ENCODE results near the gene RHOBTB1. TPM values are rescaled to one million over a fixed set of nuclear protein-coding genes. Genes with fewer than 3 reads are reported as not detected.

The RHOBTB1 gene
- total RNA-seq, 1 donor from 2014 or later, result 26.4 TPM

DNA sequence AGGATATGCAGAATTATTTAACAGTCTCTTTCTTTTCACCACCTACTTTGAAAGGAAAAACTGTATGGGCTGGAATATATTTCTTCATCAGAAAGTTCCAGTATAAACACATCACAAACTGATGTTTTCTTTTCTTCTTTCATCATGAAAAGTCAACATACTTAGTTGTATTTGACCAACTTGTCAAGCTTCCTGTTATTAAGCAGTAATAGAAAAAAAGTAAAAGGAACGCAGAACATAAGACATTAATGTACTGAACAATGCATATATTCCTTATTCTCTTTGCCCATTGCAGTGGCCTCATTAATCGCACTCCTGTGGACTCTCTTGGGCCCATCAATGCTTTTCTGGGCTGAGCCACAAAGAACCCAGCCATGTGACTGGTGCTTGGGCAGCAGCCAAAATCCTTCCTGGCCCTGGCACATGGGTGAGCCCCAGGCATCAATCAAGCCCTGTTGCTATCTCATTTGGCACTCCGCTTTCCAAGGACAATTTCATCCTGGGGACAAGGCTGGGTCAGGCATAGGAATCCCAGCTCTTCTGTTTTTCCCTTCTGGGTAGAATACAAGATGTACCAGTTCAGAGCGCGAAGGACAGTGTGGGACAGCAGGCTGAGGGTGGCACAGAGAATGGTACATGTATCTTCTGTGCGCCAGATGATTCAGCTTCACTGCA is 42.3 kb downstream of the RHOBTB1 start:
- Mint-ChIP-seq H3K4me1 (ENCODE audit: unreplicated experiment) (peaks cover 21% of the 10 kb centered on the region), H3K4me3 (no peak overlapping the region), H3K27me3 (no peaks in the 10 kb centered on the region), H3K27ac (no peak overlapping the region), H3K36me3 (peaks cover 49% of the 10 kb centered on the region), H3K9me3 (no peaks in the 10 kb centered on the region)
- TF ChIP-seq, protein P1, sequence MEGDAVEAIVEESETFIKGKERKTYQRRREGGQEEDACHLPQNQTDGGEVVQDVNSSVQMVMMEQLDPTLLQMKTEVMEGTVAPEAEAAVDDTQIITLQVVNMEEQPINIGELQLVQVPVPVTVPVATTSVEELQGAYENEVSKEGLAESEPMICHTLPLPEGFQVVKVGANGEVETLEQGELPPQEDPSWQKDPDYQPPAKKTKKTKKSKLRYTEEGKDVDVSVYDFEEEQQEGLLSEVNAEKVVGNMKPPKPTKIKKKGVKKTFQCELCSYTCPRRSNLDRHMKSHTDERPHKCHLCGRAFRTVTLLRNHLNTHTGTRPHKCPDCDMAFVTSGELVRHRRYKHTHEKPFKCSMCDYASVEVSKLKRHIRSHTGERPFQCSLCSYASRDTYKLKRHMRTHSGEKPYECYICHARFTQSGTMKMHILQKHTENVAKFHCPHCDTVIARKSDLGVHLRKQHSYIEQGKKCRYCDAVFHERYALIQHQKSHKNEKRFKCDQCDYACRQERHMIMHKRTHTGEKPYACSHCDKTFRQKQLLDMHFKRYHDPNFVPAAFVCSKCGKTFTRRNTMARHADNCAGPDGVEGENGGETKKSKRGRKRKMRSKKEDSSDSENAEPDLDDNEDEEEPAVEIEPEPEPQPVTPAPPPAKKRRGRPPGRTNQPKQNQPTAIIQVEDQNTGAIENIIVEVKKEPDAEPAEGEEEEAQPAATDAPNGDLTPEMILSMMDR (conservative IDR thresholded peaks at IDR 0.05), result no peak
- no peak for DNase-seq (ENCODE audit: extremely low spot score, unreplicated experiment)

DNA sequence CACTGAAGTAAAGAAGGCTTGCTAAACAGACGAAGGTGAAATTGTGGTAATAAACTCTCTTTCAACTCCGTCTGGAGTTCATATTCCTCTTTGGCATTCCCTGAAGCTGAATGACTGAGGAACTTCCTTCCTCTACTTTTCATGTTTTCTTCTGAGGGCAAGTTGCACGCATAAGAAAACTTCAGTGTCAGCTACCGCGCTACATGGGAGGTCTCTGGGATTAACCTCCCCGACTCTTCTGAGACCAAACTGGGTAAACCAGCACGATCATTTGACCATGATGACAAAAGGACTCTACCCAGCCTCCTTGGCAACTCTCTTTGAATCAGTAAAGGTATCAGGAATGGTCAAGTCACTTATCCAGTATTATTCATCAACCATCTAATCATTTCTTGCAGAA is 44.7 kb downstream of the RHOBTB1 start:
- H3K27ac Mint-ChIP-seq, result no peak overlapping the region
- peaks cover 33% of the 10 kb centered on the region for H3K4me1 Mint-ChIP-seq (ENCODE audit: unreplicated experiment)
- TF ChIP-seq, protein P1 (conservative IDR thresholded peaks at IDR 0.05), result no peak
- H3K4me3 Mint-ChIP-seq, result no peak overlapping the region
- H3K27me3 Mint-ChIP-seq, result no peaks in the 10 kb centered on the region
- no peaks in the 10 kb centered on the region for H3K9me3 Mint-ChIP-seq
- H3K36me3 Mint-ChIP-seq, result peaks cover 30% of the 10 kb centered on the region
- no peak for DNase-seq (ENCODE audit: extremely low spot score, unreplicated experiment)

DNA sequence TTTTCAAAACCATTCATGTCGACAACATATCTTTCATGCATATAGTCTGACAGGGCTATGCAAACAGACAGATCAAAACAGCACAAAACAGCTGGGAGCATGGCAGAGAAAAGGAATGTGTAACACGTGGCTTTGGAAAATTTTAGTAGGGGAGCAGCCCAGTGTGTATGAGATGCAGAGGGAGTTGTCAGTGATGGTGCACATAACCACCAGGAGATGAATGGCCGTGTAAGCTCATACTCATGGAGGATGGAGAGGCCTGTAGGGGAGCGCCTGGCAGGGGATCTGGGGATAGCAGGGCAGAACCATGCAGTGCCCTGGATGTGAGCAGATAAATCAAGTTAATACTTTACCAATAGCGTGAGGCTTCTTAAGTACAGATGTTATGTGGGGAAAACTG is 45.7 kb downstream of the RHOBTB1 start:
- no peak for DNase-seq (ENCODE audit: extremely low spot score, unreplicated experiment)
- peaks cover 42% of the 10 kb centered on the region for H3K4me1 Mint-ChIP-seq (ENCODE audit: unreplicated experiment)
- H3K4me3 Mint-ChIP-seq, result no peak overlapping the region
- TF ChIP-seq, protein P1 (conservative IDR thresholded peaks at IDR 0.05), result no peak
- H3K27ac Mint-ChIP-seq, result no peak overlapping the region
- no peaks in the 10 kb centered on the region for H3K27me3 Mint-ChIP-seq
- H3K9me3 Mint-ChIP-seq, result no peaks in the 10 kb centered on the region
- peaks cover 28% of the 10 kb centered on the region for H3K36me3 Mint-ChIP-seq

DNA sequence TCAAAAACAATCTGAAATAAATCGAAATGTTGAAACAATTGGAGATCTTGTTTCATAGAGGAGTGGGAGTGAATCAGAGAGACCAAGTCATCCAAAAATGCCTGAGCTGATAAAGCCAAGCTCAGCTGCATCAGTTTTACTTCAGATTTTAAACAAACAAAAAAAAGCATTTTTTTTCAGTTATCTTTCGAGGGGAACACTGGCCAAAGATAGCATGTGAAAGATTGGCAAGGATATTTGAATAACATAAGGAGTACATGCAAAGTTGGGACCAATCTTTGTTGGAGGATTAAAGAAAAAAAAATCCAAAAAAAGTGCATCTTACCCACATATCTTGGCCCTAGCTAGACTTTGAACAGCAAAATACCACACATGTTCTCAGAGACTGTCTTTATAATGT is 47.2 kb downstream of the RHOBTB1 start:
- Mint-ChIP-seq H3K27ac (no peak overlapping the region), H3K4me1 (ENCODE audit: unreplicated experiment) (peaks cover 42% of the 10 kb centered on the region), H3K36me3 (peaks cover 26% of the 10 kb centered on the region), H3K4me3 (no peak overlapping the region), H3K9me3 (no peaks in the 10 kb centered on the region), H3K27me3 (no peaks in the 10 kb centered on the region)
- TF ChIP-seq, protein P1 (conservative IDR thresholded peaks at IDR 0.05), result no peak
- no peak for DNase-seq (ENCODE audit: extremely low spot score, unreplicated experiment)

DNA sequence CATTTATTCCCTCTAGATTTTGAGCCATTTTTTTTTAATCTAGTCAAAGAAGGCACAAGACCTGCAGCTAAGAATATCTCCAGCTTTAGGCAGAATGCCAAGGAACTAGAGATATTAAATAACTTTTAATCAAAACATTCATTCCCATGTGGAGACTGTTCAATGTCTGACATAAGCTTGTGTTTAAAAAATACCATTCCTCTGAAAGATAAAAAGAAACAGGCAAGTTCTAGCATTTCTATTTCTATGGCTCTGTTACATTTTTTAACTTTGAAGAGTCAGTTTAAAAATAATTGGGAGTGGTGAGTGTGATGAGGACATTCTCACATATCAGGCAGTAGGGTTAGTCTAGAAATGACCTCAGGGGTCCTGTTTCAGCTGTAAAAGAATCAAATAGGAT is 48.0 kb downstream of the RHOBTB1 start:
- TF ChIP-seq, protein P1 (conservative IDR thresholded peaks at IDR 0.05), result no peak
- peaks cover 40% of the 10 kb centered on the region for H3K4me1 Mint-ChIP-seq (ENCODE audit: unreplicated experiment)
- H3K27me3 Mint-ChIP-seq, result no peaks in the 10 kb centered on the region
- H3K27ac Mint-ChIP-seq, result peak overlapping the region; percentile 46
- no peak overlapping the region for H3K4me3 Mint-ChIP-seq
- no peaks in the 10 kb centered on the region for H3K9me3 Mint-ChIP-seq
- H3K36me3 Mint-ChIP-seq, result peaks cover 25% of the 10 kb centered on the region
- DNase-seq (ENCODE audit: extremely low spot score, unreplicated experiment), result no peak

Measured in type B pancreatic cell (in vitro differentiated cells).